ENCODE measurements around the gene CMSS1. TPM values are rescaled to one million over a fixed set of nuclear protein-coding genes. Genes with fewer than 3 reads are reported as not detected.

Gene CMSS1
- total RNA-seq, 1 donor from 2014 or later = 56.3 TPM

GRCh38 chr3:99938270-99938911 is 120.7 kb downstream of the CMSS1 start:
- Histone ChIP-seq H3K9me3 (ENCODE audit: low read depth) (no peaks in the 10 kb centered on the region), H3K27me3 (no peaks in the 10 kb centered on the region), H3K36me3 (no peaks in the 10 kb centered on the region), H3K9ac (no peak overlapping the region), H3F3A (ENCODE audit: low read depth) (no peaks in the 10 kb centered on the region), H3K4me3 (no peak overlapping the region), H2AFZ (replicated peaks) (no peak overlapping the region), H3K4me1 (no peaks in the 10 kb centered on the region), H3K4me2 (no peak overlapping the region), H4K20me1 (ENCODE audit: low read depth) (no peaks in the 10 kb centered on the region), H3K79me2 (ENCODE audit: low read depth) (no peaks in the 10 kb centered on the region), H3K27ac (no peak overlapping the region)
- no peak for DNase-seq (ENCODE audit: low spot score)
- peaks cover 25% of the 10 kb centered on the region for H3K4me1 Mint-ChIP-seq
- no peak overlapping the region for H3K27ac Mint-ChIP-seq
- H3K27me3 Mint-ChIP-seq (ENCODE audit: insufficient read depth, low read depth) = no peaks in the 10 kb centered on the region
- peaks cover 2% of the 10 kb centered on the region for H3K9me3 Mint-ChIP-seq
- peaks cover 1% of the 10 kb centered on the region for H3K36me3 Mint-ChIP-seq
- H3K4me3 Mint-ChIP-seq = no peak overlapping the region
- TF ChIP-seq EZH2 (IDR thresholded peaks at IDR 0.05) (no peak), CTCF (IDR thresholded peaks at IDR 0.05) (no peak), EZH2phosphoT487 (IDR thresholded peaks at IDR 0.05) (no peak)

- Mint-ChIP-seq H3K4me1 (peaks cover 31% of the 10 kb centered on the region), H3K9me3 (peaks cover 2% of the 10 kb centered on the region)
- no peaks in the 10 kb centered on the region for H3K79me2 ChIP-seq (ENCODE audit: low read depth)
Measured at GRCh38 chr3:99939876-99940275, 122.2 kb downstream of the CMSS1 start.

GRCh38 chr3:99940350-99940749 is 122.7 kb downstream of the CMSS1 start:
- H3K4me2 ChIP-seq = no peak overlapping the region

More at GRCh38 chr3:99939876-99940275, 122.2 kb downstream of the CMSS1 start:
- no peak overlapping the region for H3K9ac ChIP-seq
- H3K4me3 ChIP-seq = no peak overlapping the region
- no peak overlapping the region for H2AFZ ChIP-seq (replicated peaks)
- TF ChIP-seq EZH2 (IDR thresholded peaks at IDR 0.05) (no peak), CTCF (IDR thresholded peaks at IDR 0.05) (no peak), EZH2phosphoT487 (IDR thresholded peaks at IDR 0.05) (no peak)
- H4K20me1 ChIP-seq (ENCODE audit: low read depth) = no peaks in the 10 kb centered on the region
- H3K4me2 ChIP-seq = no peak overlapping the region
- no peaks in the 10 kb centered on the region for H3K36me3 ChIP-seq
- H3K36me3 Mint-ChIP-seq = peaks cover 1% of the 10 kb centered on the region
- DNase-seq (ENCODE audit: low spot score) = no peak
- H3K27ac ChIP-seq = no peak overlapping the region
- H3F3A ChIP-seq (ENCODE audit: low read depth) = peaks cover 5% of the 10 kb centered on the region
- no peaks in the 10 kb centered on the region for H3K9me3 ChIP-seq (ENCODE audit: low read depth)
- H3K4me1 ChIP-seq = peaks cover 10% of the 10 kb centered on the region
- H3K27ac Mint-ChIP-seq = no peak overlapping the region
- no peaks in the 10 kb centered on the region for H3K27me3 Mint-ChIP-seq (ENCODE audit: insufficient read depth, low read depth)
- no peaks in the 10 kb centered on the region for H3K27me3 ChIP-seq
- no peak overlapping the region for H3K4me3 Mint-ChIP-seq

More at GRCh38 chr3:99940350-99940749, 122.7 kb downstream of the CMSS1 start:
- H3K4me1 ChIP-seq = peaks cover 13% of the 10 kb centered on the region
- no peaks in the 10 kb centered on the region for H3K27me3 ChIP-seq
- Mint-ChIP-seq H3K9me3 (peaks cover 2% of the 10 kb centered on the region), H3K36me3 (peaks cover 1% of the 10 kb centered on the region), H3K4me3 (no peak overlapping the region), H3K27ac (no peak overlapping the region), H3K27me3 (ENCODE audit: insufficient read depth, low read depth) (peaks cover 3% of the 10 kb centered on the region), H3K4me1 (peaks cover 30% of the 10 kb centered on the region)
- H3K9me3 ChIP-seq (ENCODE audit: low read depth) = no peaks in the 10 kb centered on the region
- H3K4me3 ChIP-seq = no peak overlapping the region
- no peak overlapping the region for H3K27ac ChIP-seq
- TF ChIP-seq EZH2phosphoT487 (IDR thresholded peaks at IDR 0.05) (no peak), EZH2 (IDR thresholded peaks at IDR 0.05) (no peak), CTCF (IDR thresholded peaks at IDR 0.05) (no peak)
- no peak for DNase-seq (ENCODE audit: low spot score)
- H3K36me3 ChIP-seq = no peaks in the 10 kb centered on the region
- no peak overlapping the region for H3K9ac ChIP-seq
- no peaks in the 10 kb centered on the region for H3K79me2 ChIP-seq (ENCODE audit: low read depth)
- peaks cover 5% of the 10 kb centered on the region for H3F3A ChIP-seq (ENCODE audit: low read depth)
- H4K20me1 ChIP-seq (ENCODE audit: low read depth) = no peaks in the 10 kb centered on the region
- H2AFZ ChIP-seq (replicated peaks) = no peak overlapping the region

Data from neural progenitor cell (in vitro differentiated cells).